Thyroid gland (tissue), 4 donors: Measurements from ENCODE around the gene APOOL. TPM values are rescaled to one million over a fixed set of nuclear protein-coding genes. Genes with fewer than 3 reads are reported as not detected.

Experiments
- DNase-seq, 2 donors: peaks; one replicate each; pipeline ENCODE4 v3.0.0-alpha.2; 2019
- H3K27ac ChIP-seq, 3 donors: fragments of 200-600 bp; sonication (generic); 1 replicate in 2 of 3; 2 replicates in 1 of 3; pipeline ENCODE4 v1.5.1; 2016 to 2019; ENCODE audit warnings: mild to moderate bottlenecking in 1 of 3, moderate library complexity in 1 of 3
- H3K27me3 ChIP-seq: fragments of 200-600 bp; sonication (generic); one replicate; pipeline ENCODE4 v1.5.1; 2019
- H3K36me3 ChIP-seq, 2 donors: fragments of 200-600 bp; sonication (generic); one replicate each; pipeline ENCODE4 v1.5.1; 2016 to 2019
- H3K4me1 ChIP-seq, 2 donors: fragments of 200-600 bp; sonication (generic); one replicate each; pipeline ENCODE4 v1.5.1; 2017 to 2019
- H3K4me3 ChIP-seq, 3 donors: fragments of 200-600 bp; sonication (generic); replicated peaks in 1 of 3; 1 replicate in 2 of 3; 2 replicates in 1 of 3; pipeline ENCODE4 v1.5.1; 2016; ENCODE audit warnings: mild to moderate bottlenecking in 1 of 3
- H3K9me3 ChIP-seq: fragments of 200-600 bp; sonication (generic); one replicate; pipeline ENCODE4 v1.5.1; 2017
- POLR2A ChIP-seq, 2 donors: fragments of 450-650 bp; IDR thresholded peaks; one replicate each; pipeline ENCODE4 v1.6.1; 2017; ENCODE audit warnings: antibody characterized with exemption in 2 of 2, mild to moderate bottlenecking in 2 of 2, moderate library complexity in 1 of 2
- WGBS, 2 donors: methylation state at CpG; one replicate each; pipeline ENCODE4 v1.1.5; 2017; 5-methylcytosine and 5-hydroxymethylcytosine counted together
- intact Hi-C: fragments of 100-400 bp; cut with DNase I; formaldehyde crosslinking; loops from one replicate; pipeline ENCODE4 v1.15.1; 2023
- total RNA-seq, 4 donors: library from RNA; depleted of rRNA; stranded (reverse); fragments of >200 nt; gene quantifications; one replicate each; pipeline ENCODE4 v1.2.3, GENCODE V29; 2016
- TF ChIP-seq, protein P1 (sequence below), 6 experiments: fragments of 200-600 bp in 3 of 6; fragments of 450-650 bp in 3 of 6; sonication (generic) in 3 of 6; IDR thresholded peaks; one replicate each; pipeline ENCODE4 v1.5.1; 2016 to 2019; ENCODE audit warnings: antibody characterized with exemption in 6 of 6, mild to moderate bottlenecking in 2 of 6, inconsistent platforms in 1 of 6, moderate library complexity in 1 of 6

Gene APOOL
- total RNA-seq, 4 donors from 2014 or later: 13.4 to 21.6 (median 16.2) TPM

DNA sequence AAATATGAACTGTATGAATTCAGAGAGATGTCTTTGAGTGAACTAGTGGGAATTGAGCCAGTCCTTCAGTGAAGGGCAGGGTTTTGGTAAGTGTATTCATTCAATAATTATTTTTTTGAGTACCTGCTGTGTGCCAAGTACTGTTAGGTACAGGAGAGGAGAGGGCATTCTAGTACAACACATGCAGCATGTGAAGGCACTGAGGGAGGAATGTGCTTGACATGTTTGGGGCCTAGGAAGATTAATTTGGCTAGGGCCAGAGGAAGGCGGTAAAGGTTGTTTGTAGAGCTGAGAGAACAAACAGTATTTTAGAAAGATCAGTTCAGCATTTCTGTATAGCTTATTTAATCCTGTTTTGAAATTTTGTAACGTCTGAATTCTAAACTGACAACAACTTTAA is 27.8 kb downstream of the APOOL start:
- no peaks in the 10 kb centered on the region for H3K27me3 ChIP-seq
- no peak overlapping the region for H3K27ac ChIP-seq
- no peaks in the 10 kb centered on the region for H3K4me1 ChIP-seq
- no peak for TF ChIP-seq POLR2A (IDR thresholded peaks at IDR 0.05)
- TF ChIP-seq, protein P1, sequence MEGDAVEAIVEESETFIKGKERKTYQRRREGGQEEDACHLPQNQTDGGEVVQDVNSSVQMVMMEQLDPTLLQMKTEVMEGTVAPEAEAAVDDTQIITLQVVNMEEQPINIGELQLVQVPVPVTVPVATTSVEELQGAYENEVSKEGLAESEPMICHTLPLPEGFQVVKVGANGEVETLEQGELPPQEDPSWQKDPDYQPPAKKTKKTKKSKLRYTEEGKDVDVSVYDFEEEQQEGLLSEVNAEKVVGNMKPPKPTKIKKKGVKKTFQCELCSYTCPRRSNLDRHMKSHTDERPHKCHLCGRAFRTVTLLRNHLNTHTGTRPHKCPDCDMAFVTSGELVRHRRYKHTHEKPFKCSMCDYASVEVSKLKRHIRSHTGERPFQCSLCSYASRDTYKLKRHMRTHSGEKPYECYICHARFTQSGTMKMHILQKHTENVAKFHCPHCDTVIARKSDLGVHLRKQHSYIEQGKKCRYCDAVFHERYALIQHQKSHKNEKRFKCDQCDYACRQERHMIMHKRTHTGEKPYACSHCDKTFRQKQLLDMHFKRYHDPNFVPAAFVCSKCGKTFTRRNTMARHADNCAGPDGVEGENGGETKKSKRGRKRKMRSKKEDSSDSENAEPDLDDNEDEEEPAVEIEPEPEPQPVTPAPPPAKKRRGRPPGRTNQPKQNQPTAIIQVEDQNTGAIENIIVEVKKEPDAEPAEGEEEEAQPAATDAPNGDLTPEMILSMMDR (IDR thresholded peaks at IDR 0.05): no peak
- H3K9me3 ChIP-seq: no peaks in the 10 kb centered on the region
- DNase-seq: no peak
- WGBS, 2 donors: 78 to 87% methylated on average over 2 of the region's 2 CpGs
- H3K4me3 ChIP-seq: no peak overlapping the region
- intact Hi-C loops: no loop called here
- H3K36me3 ChIP-seq: no peaks in the 10 kb centered on the region

DNA sequence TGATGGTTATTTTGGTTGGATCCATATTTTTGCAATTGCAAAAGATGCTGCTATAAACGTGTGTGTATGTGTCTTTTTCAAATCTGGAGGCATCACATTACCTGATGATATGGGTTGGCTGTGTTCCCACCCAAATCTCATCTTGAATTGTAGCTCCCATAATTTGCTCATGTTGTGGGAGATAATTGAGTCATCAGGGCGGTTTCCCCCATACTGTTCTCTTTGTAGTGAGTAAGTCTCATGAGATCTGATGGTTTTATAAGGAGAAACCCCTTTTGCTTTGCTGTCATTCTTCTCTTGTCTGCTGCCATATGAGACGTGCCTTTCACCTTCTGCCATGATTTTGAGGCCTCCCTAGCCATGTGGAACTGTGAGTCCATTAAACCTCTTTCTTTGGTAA is 33.4 kb downstream of the APOOL start:
- WGBS, 2 donors: 98 to 100% methylated on average over 3 of the region's 3 CpGs
- Histone ChIP-seq H3K4me1 (no peaks in the 10 kb centered on the region), H3K27ac (no peak overlapping the region), H3K27me3 (no peaks in the 10 kb centered on the region), H3K4me3 (no peak overlapping the region), H3K9me3 (no peaks in the 10 kb centered on the region), H3K36me3 (no peaks in the 10 kb centered on the region)
- TF ChIP-seq, protein P1 (IDR thresholded peaks at IDR 0.05): no peak
- no peak for TF ChIP-seq POLR2A (IDR thresholded peaks at IDR 0.05)
- intact Hi-C loops: no loop called here
- DNase-seq: no peak

DNA sequence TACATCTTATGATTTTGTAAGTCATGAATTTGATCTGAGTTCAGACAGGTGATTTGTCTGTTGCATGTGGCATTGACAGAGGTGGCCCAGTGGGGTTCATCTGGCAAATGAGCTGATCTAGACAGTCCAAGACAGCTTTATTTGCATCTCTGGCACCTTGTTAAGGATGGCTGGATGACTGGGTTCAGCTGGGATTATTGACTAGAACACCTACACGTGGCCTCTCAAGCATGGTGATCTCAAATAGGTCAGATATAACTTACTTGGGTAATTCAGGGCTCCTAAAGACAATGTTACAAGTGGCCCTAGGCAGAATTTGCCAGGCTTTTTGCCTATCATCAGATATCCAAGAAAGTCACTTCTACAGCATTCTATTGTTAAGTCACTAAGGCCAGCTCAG is 48.0 kb downstream of the APOOL start:
- 60 to 100% methylated on average over 1 of the region's 1 CpG for WGBS, 2 donors
- intact Hi-C loops: no loop called here

DNA sequence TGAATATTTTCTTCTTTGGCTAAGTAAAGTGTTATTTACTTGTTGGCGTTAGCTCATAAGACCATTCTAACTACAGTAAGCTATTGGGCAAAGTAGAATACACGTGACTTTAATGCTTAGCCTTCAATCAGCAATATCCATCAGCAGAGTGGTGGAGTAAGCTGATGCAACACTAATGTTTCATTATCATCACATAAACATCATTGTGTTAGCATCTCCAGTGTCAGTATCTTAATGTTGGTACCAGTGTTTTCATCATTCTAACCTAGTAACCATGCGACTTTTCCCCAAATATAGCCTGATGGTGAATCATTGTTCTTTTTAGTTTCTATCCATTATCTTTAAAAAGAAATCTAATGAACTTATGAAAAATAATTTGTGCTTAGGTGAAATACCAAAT is 48.5 kb downstream of the APOOL start:
- TF ChIP-seq, protein P1 (IDR thresholded peaks at IDR 0.05): no peak
- H3K27ac ChIP-seq: no peak overlapping the region
- H3K27me3 ChIP-seq: no peaks in the 10 kb centered on the region
- no peak for DNase-seq
- no peak overlapping the region for H3K4me3 ChIP-seq
- whole genome bisulfite sequencing, 2 donors: 55 to 60% methylated on average over 3 of the region's 3 CpGs
- intact Hi-C loops: no loop called here
- no peaks in the 10 kb centered on the region for H3K9me3 ChIP-seq
- H3K4me1 ChIP-seq: no peaks in the 10 kb centered on the region
- H3K36me3 ChIP-seq: no peaks in the 10 kb centered on the region

More for the DNA sequence above, 48.0 kb downstream of the APOOL start:
- TF ChIP-seq, protein P1 (IDR thresholded peaks at IDR 0.05): no peak
- no peak for TF ChIP-seq POLR2A (IDR thresholded peaks at IDR 0.05)
- no peaks in the 10 kb centered on the region for H3K9me3 ChIP-seq
- H3K4me1 ChIP-seq: no peaks in the 10 kb centered on the region
- no peak overlapping the region for H3K4me3 ChIP-seq
- H3K27me3 ChIP-seq: no peaks in the 10 kb centered on the region
- DNase-seq: no peak
- no peak overlapping the region for H3K27ac ChIP-seq
- no peaks in the 10 kb centered on the region for H3K36me3 ChIP-seq

DNA sequence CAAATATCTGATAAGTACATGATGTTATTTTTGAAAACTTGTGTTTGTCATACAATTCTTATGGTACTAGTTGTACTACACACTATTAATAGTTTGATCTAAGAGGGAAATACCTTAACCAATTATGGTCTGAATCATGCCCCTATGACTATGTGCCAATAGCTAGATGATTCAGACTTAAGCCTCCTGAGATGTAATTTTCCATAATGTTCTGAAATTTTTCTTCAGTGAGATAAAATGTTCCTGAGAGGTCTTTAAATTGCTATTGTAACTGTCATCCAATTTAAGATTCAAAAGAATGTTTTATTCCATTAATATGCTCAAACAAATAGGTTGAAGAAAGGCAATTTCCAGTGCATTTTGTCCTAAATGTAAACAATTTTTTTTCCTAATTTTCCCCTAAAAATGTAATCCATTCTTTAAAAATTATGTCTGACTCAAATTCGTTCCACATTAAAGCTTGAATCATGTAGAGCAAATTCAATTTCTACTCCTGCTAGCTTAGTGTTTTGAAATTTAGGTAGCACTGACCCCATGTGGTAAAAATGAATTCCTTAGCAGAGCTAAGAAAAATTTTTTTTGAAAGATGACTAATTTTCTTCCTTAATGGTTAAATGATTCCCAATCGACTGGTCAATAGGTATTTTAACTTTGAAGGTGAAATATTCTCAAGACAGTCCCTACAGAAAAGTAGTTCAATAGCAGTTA is 49.1 kb downstream of the APOOL start:
- no peak for DNase-seq
- no peaks in the 10 kb centered on the region for H3K4me1 ChIP-seq
- no peaks in the 10 kb centered on the region for H3K9me3 ChIP-seq
- no peaks in the 10 kb centered on the region for H3K27me3 ChIP-seq
- H3K4me3 ChIP-seq: no peak overlapping the region
- intact Hi-C loops: no loop called here
- 69 to 75% methylated on average over 2 of the region's 2 CpGs for WGBS, 2 donors
- no peak for TF ChIP-seq POLR2A (IDR thresholded peaks at IDR 0.05)
- TF ChIP-seq, protein P1 (IDR thresholded peaks at IDR 0.05): peak in 3 of 6 experiments; percentile 17 to 22 (median 17)
- H3K36me3 ChIP-seq: no peaks in the 10 kb centered on the region
- no peak overlapping the region for H3K27ac ChIP-seq
